T-helper 1 cell treated with Interleukin-12 subunit alpha and Interleukin-12 subunit beta and Interleukin-4 antibody, amounts not matched to agents 30 μg/mL and 1 μg/mL, for 36 hours (primary cell): ENCODE data around the gene NADK2.
"Not testable (repeated sequence)": the region's sequence is repeated elsewhere in the genome, so short reads cannot be mapped to it uniquely, and the experiment has no call there.

ENCODE experiments used
- H3K27ac Mint-ChIP-seq: one replicate; pipeline ENCODE4 v1.8.0; 2021; ENCODE audit warnings: mild to moderate bottlenecking, mixed read lengths
- H3K27me3 Mint-ChIP-seq: one replicate; pipeline ENCODE4 v1.8.0; 2021; ENCODE audit warnings: low read depth, mixed read lengths
- H3K36me3 Mint-ChIP-seq: one replicate; pipeline ENCODE4 v1.8.0; 2021; ENCODE audit warnings: low read depth, mixed read lengths
- H3K4me1 Mint-ChIP-seq: one replicate; pipeline ENCODE4 v1.8.0; 2021; ENCODE audit warnings: low read depth, mixed read lengths
- H3K4me3 Mint-ChIP-seq: one replicate; pipeline ENCODE4 v1.8.0; 2021; ENCODE audit warnings: mild to moderate bottlenecking, moderate library complexity, mixed read lengths
- H3K9me3 Mint-ChIP-seq: one replicate; pipeline ENCODE4 v1.8.0; 2021; ENCODE audit warnings: mixed read lengths

NADK2 gene, protein sequence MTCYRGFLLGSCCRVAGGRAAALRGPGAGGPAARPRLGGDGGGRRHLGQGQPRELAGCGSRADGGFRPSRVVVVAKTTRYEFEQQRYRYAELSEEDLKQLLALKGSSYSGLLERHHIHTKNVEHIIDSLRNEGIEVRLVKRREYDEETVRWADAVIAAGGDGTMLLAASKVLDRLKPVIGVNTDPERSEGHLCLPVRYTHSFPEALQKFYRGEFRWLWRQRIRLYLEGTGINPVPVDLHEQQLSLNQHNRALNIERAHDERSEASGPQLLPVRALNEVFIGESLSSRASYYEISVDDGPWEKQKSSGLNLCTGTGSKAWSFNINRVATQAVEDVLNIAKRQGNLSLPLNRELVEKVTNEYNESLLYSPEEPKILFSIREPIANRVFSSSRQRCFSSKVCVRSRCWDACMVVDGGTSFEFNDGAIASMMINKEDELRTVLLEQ

GRCh38 chr5:36241631-36242533 lies at the start of gene NADK2:
Gene NADK2, minus strand, starts transcription at chr5:36241925. Its CDS starts 127 bp downstream, at chr5:36241798.
- no peaks in the 10 kb centered on the region for H3K36me3 Mint-ChIP-seq
- peaks cover 27% of the 10 kb centered on the region for H3K4me1 Mint-ChIP-seq
- H3K4me3 Mint-ChIP-seq, result peak within 1 kb of the TSS; percentile 91
- H3K9me3 Mint-ChIP-seq, result no peaks in the 10 kb centered on the region
- H3K27ac Mint-ChIP-seq, result peak within 1 kb of the TSS; percentile 89
- peaks cover 16% of the 10 kb centered on the region for H3K27me3 Mint-ChIP-seq

DNA sequence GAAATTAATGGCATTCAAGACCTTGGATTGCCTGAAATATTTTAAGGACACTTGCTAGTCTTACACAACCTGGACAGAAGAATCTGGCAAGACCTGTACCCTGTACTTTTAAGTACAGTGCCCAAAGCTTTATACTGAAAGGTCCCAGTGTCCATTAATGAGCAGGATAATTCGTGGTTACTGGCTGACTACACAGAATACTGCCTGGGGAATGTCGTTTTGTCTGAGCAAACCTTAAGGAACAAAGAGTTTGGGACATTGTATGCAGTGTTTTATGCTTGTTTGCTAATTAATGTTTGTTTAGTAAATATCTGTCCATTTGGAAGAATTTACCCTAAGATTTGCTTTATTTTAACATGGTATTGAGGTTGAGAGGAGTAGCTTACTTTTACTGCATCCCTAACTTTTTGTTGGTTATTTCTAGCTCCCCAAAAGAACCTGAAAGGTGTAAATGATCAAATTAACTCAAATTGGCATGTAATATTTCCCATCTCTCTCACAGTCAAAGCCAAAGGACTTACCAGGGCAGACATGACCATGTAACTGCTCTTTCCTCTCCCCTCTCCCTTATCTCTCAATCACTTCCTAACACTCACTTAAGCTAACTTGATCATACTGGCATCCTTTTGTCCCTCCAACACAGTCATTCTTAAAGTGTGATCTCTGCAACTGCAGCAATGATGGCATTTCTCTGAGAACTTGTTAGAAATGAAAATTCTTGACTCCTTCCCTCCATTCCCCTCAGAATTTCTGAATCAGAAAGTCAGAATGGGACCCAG lies 44.3 kb upstream of the NADK2 start:
- H3K36me3 Mint-ChIP-seq, result no peaks in the 10 kb centered on the region
- no peaks in the 10 kb centered on the region for H3K4me1 Mint-ChIP-seq

GRCh38 chr5:36283775-36284174 lies 42.0 kb upstream of the NADK2 start:
- not testable (repeated sequence) for H3K36me3 Mint-ChIP-seq, H3K27ac Mint-ChIP-seq, H3K4me1 Mint-ChIP-seq, H3K9me3 Mint-ChIP-seq, H3K4me3 Mint-ChIP-seq
- peaks cover 19% of the 10 kb centered on the region for H3K27me3 Mint-ChIP-seq

More for the DNA sequence above, 44.3 kb upstream of the NADK2 start:
- Mint-ChIP-seq H3K27ac (no peak overlapping the region), H3K9me3 (no peaks in the 10 kb centered on the region), H3K27me3 (peaks cover 19% of the 10 kb centered on the region), H3K4me3 (no peak overlapping the region)

DNA sequence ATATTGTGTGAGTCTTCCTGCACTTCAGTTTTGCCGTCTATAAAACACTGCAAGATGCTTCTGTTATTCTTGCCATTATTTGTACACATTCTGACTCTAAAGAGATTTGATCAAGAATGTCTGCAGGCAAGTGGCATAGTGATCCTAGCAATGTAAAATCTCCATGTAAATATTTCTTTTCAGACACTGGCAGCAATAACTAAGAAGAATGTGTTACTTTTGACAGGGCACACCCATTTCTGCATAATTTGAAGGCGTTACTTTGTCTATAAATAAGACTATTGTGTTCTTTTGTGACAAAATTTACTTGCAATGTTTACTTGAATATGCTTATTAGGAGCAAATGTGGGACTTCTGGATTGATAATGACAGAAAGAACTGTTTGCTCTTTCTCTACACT lies 39.9 kb upstream of the NADK2 start:
- no peak overlapping the region for H3K27ac Mint-ChIP-seq
- no peaks in the 10 kb centered on the region for H3K9me3 Mint-ChIP-seq
- no peaks in the 10 kb centered on the region for H3K4me1 Mint-ChIP-seq
- H3K36me3 Mint-ChIP-seq, result no peaks in the 10 kb centered on the region
- peaks cover 15% of the 10 kb centered on the region for H3K27me3 Mint-ChIP-seq
- H3K4me3 Mint-ChIP-seq, result no peak overlapping the region

- Mint-ChIP-seq H3K4me3 (no peak overlapping the region), H3K4me1 (no peaks in the 10 kb centered on the region), H3K27ac (no peak overlapping the region), H3K9me3 (no peaks in the 10 kb centered on the region), H3K27me3 (peaks cover 18% of the 10 kb centered on the region), H3K36me3 (no peaks in the 10 kb centered on the region)
Observed at GRCh38 chr5:36279054-36279698, 37.5 kb upstream of the NADK2 start.

DNA sequence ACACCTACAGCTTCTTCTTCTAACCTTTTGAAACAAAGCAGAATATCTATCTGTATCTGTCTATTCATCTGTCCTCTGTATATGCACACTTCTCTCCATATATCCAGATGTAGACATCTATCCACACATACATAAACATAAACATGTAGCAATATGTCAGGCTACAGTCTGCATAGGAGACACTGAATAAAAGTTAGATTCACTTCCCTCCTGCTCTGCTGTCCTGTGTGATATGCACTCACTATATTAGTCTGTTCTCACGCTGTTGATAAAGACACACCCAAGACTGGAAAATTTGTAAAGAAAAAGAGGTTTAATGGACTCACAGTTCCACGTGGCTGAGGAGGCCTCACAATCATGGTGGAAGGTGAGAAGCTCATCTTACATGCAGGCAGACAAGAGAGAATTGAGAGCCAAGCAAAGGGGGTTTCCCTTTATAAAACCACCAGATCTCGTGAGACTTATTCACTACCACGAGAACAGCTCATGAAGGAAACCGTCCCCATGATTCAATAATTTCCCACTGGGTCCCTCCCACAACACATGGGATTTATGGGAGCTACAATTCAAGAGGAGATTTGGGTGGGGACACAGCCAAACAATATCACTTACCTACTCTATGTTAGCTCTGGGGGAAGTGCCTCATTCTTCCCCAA lies 35.9 kb upstream of the NADK2 start:
- Mint-ChIP-seq H3K27me3 (peaks cover 19% of the 10 kb centered on the region), H3K27ac (no peak overlapping the region), H3K9me3 (no peaks in the 10 kb centered on the region), H3K36me3 (no peaks in the 10 kb centered on the region), H3K4me3 (no peak overlapping the region), H3K4me1 (no peaks in the 10 kb centered on the region)

DNA sequence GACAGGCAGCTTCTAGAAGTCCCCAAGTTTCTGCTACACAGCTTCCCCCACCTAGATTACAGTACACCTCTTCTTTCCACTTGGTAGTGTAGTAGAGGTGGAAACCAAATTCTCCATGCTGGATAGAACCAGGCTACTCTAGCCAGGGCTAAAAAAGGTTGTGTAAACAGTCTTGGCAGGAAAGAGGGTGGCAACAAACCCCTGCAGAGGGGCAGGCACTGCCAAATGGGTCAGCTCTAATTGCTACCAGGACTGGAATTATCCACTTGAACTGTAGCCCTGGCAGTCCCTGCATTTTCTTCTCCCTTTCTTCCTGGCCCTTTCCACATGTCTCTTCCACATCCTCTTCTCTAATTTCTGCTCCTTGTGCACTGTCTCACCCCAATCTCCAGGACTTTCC lies 35.1 kb upstream of the NADK2 start:
- Mint-ChIP-seq H3K4me1 (no peaks in the 10 kb centered on the region), H3K36me3 (no peaks in the 10 kb centered on the region), H3K27me3 (peaks cover 19% of the 10 kb centered on the region), H3K9me3 (no peaks in the 10 kb centered on the region), H3K4me3 (no peak overlapping the region), H3K27ac (no peak overlapping the region)

GRCh38 chr5:36273809-36274526 lies 32.2 kb upstream of the NADK2 start:
- H3K4me1 Mint-ChIP-seq, result no peaks in the 10 kb centered on the region
- no peaks in the 10 kb centered on the region for H3K9me3 Mint-ChIP-seq
- H3K27me3 Mint-ChIP-seq, result peaks cover 14% of the 10 kb centered on the region
- no peaks in the 10 kb centered on the region for H3K36me3 Mint-ChIP-seq
- H3K4me3 Mint-ChIP-seq, result no peak overlapping the region
- no peak overlapping the region for H3K27ac Mint-ChIP-seq

GRCh38 chr5:36272136-36272690 lies 30.5 kb upstream of the NADK2 start:
- Mint-ChIP-seq H3K36me3 (no peaks in the 10 kb centered on the region), H3K27ac (no peak overlapping the region), H3K9me3 (no peaks in the 10 kb centered on the region), H3K27me3 (peaks cover 14% of the 10 kb centered on the region), H3K4me1 (no peaks in the 10 kb centered on the region), H3K4me3 (no peak overlapping the region)

DNA sequence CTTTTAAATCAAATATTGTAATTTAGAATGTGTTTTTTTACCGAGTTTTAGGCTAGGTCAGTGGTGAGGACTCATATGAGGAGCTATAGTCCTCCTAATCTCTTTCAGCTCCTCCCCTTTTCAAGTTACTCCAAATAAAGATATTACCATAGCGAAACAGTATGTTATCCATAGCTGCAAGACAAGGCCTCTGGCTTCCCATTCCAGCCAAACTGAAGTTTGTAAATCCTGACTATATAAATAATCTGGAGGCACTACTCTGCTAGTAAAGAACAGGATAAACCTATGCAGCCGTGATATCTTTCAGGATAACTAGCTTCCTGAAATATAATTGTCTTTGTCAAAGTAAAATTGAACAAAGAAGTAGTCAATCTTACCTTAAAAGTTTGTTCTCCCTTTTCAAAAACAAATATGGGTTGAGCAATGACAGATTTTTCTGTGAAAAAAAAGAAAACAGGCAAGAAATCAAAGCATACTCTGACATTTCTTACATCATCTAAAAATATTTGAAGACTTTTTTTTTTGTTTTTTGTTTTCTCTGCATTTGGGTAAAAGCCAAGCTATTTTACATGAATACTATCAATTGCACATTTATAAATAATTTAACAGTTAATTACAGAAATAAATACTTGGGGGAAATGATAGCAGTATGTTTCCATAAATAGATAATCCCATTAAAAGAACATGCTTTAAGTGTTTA lies 29.3 kb upstream of the NADK2 start:
- Mint-ChIP-seq H3K36me3 (no peaks in the 10 kb centered on the region), H3K27ac (no peak overlapping the region), H3K27me3 (peaks cover 18% of the 10 kb centered on the region), H3K4me1 (no peaks in the 10 kb centered on the region), H3K9me3 (no peaks in the 10 kb centered on the region), H3K4me3 (no peak overlapping the region)

GRCh38 chr5:36270175-36270574 lies 28.4 kb upstream of the NADK2 start:
- Mint-ChIP-seq H3K36me3 (no peaks in the 10 kb centered on the region), H3K27ac (no peak overlapping the region), H3K9me3 (no peaks in the 10 kb centered on the region), H3K4me3 (no peak overlapping the region), H3K4me1 (no peaks in the 10 kb centered on the region), H3K27me3 (peaks cover 13% of the 10 kb centered on the region)

DNA sequence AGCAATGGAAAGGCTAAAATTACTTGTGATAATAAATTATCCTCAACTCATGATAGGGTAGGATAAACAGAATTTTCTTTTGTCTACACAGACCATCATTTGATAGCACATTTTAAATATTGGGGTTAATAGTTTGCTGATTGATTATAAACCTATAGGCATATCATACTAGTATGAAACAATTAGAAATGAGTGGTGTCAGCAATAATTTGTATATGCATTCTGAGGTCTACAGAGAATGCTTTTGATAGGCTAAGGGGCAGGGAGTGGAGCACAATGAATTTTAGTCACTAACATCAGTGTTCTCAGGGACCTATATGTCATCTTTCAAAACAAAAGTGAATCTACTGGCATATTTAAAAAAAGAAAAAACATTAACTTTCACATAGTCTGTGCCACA lies 27.8 kb upstream of the NADK2 start:
- no peaks in the 10 kb centered on the region for H3K4me1 Mint-ChIP-seq
- no peaks in the 10 kb centered on the region for H3K9me3 Mint-ChIP-seq
- H3K27ac Mint-ChIP-seq, result no peak overlapping the region
- peaks cover 12% of the 10 kb centered on the region for H3K27me3 Mint-ChIP-seq
- no peak overlapping the region for H3K4me3 Mint-ChIP-seq
- H3K36me3 Mint-ChIP-seq, result no peaks in the 10 kb centered on the region
